ENCODE data around the gene LECT2. TPM values are rescaled to one million over a fixed set of nuclear protein-coding genes. Genes with fewer than 3 reads are reported as not detected.

Gene LECT2
- total RNA-seq, 2 donors from 2014 or later = not detected

- ATAC-seq = no peak
Measured at GRCh38 chr5:135901633-135902032, 53.1 kb downstream of the LECT2 start.

DNA sequence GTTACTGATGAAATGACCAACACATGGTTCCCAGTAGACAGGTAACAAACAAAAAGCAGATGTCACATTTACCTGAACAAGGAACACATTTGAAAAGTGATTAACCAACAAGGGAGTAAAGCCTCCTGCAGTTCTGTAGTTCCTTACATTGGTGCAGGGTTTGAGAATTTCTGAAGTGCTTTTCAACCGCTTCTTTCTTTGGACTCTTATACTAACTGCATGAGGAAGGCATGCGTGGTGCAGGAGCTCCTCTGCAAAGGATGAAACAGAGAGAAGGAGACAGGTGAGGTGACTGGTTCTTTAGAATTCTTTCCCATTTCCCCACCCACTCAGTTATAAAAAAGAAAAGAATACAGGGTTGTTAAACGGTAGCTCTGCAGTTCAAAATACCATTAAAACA is 54.5 kb downstream of the LECT2 start:
- no peak overlapping the region for H3K27ac Mint-ChIP-seq
- peaks cover 37 to 75% of the 10 kb centered on the region in 2 donors for H3K27me3 Mint-ChIP-seq
- DNase-seq (ENCODE audit: low spot score) = no peak
- H3K4me1 Mint-ChIP-seq (ENCODE audit: low read depth in 2 of 2) = no peaks in the 10 kb centered on the region
- no peak for ATAC-seq
- no peaks in the 10 kb centered on the region for H3K9me3 Mint-ChIP-seq
- H3K36me3 Mint-ChIP-seq = no peaks in the 10 kb centered on the region
- no peak overlapping the region for H3K4me3 Mint-ChIP-seq

More at GRCh38 chr5:135901633-135902032, 53.1 kb downstream of the LECT2 start:
- Mint-ChIP-seq H3K4me3 (no peak overlapping the region), H3K4me1 (ENCODE audit: low read depth in 2 of 2) (no peaks in the 10 kb centered on the region), H3K27ac (no peak overlapping the region), H3K27me3 (peaks cover 34 to 75% of the 10 kb centered on the region in 2 donors), H3K9me3 (no peaks in the 10 kb centered on the region), H3K36me3 (no peaks in the 10 kb centered on the region)
- DNase-seq (ENCODE audit: low spot score) = no peak

- H3K4me1 Mint-ChIP-seq (ENCODE audit: low read depth in 2 of 2) = no peaks in the 10 kb centered on the region
- H3K4me3 Mint-ChIP-seq = no peak overlapping the region
- peaks cover 36 to 71% of the 10 kb centered on the region in 2 donors for H3K27me3 Mint-ChIP-seq
- no peak for DNase-seq (ENCODE audit: low spot score)
- no peak overlapping the region for H3K27ac Mint-ChIP-seq
- no peak for ATAC-seq
- H3K36me3 Mint-ChIP-seq = no peaks in the 10 kb centered on the region
- H3K9me3 Mint-ChIP-seq = no peaks in the 10 kb centered on the region
Measured at GRCh38 chr5:135898651-135899050, 56.1 kb downstream of the LECT2 start.

Other genes with a start within 250 kb of the LECT2 start
- not detected for gene SLC25A48, start 120.3 kb downstream of the LECT2 start, total RNA-seq
- gene IL9, start 59.1 kb downstream of the LECT2 start, total RNA-seq = 1 to 10 TPM in 1 of 2 donors, under 1 TPM in 1; 0.52 to 3.0 TPM
- gene TGFBI, start 74.0 kb upstream of the LECT2 start, total RNA-seq = not detected
- gene SMAD5, start 177.9 kb upstream of the LECT2 start, total RNA-seq = 10 to 100 TPM; 27.5 to 37.6 TPM
- gene SMIM32, start 238.2 kb upstream of the LECT2 start, total RNA-seq = not detected

Measured in natural killer cell treated with Interleukin-12 subunit alpha and Interleukin-12 subunit beta and Interleukin-15 and Interleukin-18, amount 100 ng/mL, for 72 hours (primary cell).